Esophagus squamous epithelium (tissue), 4 donors: ENCODE data around the gene TMEM269.

Source experiments
- POLR2A ChIP-seq, 4 donors: fragments of 450-650 bp; IDR thresholded peaks; one replicate each; pipeline ENCODE4 v1.6.1; 2017; ENCODE audit warnings: antibody characterized with exemption in 4 of 4, mild to moderate bottlenecking in 4 of 4, moderate library complexity in 3 of 4
- TF ChIP-seq, protein P1 (sequence below), 6 experiments: fragments of 450-650 bp in 4 of 6; fragments of 200-600 bp in 2 of 6; sonication (generic) in 2 of 6; IDR thresholded peaks; one replicate each; pipeline ENCODE4 v1.5.1; 2016 to 2019; ENCODE audit warnings: antibody characterized with exemption in 6 of 6, mild to moderate bottlenecking in 4 of 6, moderate library complexity in 4 of 6

GRCh38 chr1:42834803-42835202 lies 50.0 kb downstream of the TMEM269 start:
- TF ChIP-seq, protein P1, sequence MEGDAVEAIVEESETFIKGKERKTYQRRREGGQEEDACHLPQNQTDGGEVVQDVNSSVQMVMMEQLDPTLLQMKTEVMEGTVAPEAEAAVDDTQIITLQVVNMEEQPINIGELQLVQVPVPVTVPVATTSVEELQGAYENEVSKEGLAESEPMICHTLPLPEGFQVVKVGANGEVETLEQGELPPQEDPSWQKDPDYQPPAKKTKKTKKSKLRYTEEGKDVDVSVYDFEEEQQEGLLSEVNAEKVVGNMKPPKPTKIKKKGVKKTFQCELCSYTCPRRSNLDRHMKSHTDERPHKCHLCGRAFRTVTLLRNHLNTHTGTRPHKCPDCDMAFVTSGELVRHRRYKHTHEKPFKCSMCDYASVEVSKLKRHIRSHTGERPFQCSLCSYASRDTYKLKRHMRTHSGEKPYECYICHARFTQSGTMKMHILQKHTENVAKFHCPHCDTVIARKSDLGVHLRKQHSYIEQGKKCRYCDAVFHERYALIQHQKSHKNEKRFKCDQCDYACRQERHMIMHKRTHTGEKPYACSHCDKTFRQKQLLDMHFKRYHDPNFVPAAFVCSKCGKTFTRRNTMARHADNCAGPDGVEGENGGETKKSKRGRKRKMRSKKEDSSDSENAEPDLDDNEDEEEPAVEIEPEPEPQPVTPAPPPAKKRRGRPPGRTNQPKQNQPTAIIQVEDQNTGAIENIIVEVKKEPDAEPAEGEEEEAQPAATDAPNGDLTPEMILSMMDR (IDR thresholded peaks at IDR 0.05) = no peak
- no peak for TF ChIP-seq POLR2A (IDR thresholded peaks at IDR 0.05)
